Measurements from ENCODE around the gene CSKMT.

The CSKMT gene

DNA sequence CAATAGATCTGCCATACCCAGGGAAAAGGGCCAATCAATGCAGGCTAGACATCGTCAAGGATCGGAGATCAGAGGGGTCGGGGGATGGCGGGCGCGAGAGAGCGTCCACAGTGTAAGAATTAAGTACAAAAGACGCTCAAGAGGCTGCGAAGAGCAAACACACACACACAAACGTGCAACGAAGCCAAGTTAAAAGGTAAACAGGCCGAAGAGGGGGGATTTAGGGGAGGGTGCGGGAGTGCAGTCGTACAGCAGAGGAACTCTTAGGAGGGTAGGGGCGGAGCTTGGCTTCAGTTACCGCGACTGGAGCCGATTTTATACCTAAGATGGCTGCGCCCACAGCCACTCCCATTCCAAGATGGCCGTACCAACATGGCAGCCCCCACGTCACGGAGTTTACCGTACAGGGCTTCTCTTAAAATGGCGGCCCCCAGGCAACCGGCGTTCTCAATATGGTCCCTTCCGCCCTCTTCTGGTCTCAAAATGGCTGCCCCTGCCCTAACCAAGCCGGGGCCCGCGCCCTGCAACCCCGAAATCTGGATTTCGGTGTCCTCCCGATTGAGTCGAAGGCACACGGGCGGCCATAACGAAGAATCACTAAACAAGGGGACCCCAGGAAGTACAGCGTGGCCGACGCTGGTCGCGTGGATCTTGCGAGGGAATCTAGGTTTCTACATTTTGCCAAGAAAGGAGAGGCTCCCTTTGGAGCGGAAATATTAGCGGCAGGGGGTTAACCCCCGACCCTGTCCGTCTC, 44.3 kb downstream of the CSKMT start:
- in situ Hi-C loops (cut with HindIII; ENCODE audit: low pct_ligation_motif_present, low pct_unique_long_range_greater_than_20kb, low sequenced_read_pairs) = no loop called here

DNA sequence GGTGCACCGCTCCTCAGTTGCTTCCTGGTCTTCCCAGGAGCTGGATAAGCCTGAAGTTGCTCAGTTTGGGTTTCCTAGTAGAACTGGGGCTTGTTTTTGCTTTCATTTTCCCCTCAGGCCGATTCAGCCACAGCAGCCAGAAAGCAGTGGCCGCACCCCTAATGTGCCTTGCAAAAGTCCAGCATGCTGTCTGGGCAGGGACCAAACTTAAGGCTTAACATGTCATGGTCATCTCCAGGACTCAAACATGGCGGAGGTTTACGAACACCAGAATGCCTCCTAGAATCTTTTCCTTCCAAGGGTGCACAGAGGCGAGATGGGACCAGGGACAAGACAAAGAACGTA, 44.9 kb downstream of the CSKMT start:
- DNase-seq = no peak
- in situ Hi-C loops (cut with HindIII; ENCODE audit: low pct_ligation_motif_present, low pct_unique_long_range_greater_than_20kb, low sequenced_read_pairs) = loop anchor here (5.0 kb wide), 1 partner anchor 38 kb away; the partner anchor contains the start of genes LBHD1 and UQCC3

More for the DNA sequence above, 44.3 kb downstream of the CSKMT start:
- DNase-seq = peak; percentile 95

DNA sequence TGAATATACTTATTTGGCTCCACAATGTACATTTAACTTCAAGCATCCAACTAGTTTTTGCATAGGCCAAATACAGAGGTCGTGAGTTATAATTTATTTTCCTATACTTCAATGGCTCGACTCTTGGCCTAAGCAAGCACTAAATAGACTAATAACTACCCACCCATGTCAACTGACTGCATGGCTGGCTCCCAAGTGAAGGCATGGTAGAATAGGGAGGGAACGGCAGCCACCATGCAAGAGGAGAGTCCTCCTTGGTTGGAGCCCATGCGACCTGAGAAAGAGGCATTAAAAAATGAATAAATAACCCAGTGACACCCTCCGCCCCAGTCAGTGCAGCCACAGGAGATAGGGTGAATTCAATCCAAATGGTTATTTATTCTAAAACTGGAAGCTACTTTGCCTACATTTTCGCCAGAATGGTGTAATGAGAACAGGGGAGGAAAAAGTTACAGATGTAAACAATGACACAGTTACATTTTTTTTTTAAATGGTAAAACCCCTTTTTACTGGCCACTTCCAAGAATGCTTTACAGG, 47.2 kb downstream of the CSKMT start:
- in situ Hi-C loops (cut with HindIII; ENCODE audit: low pct_ligation_motif_present, low pct_unique_long_range_greater_than_20kb, low sequenced_read_pairs) = loop anchor here (5.0 kb wide), 1 partner anchor 40 kb away; the partner anchor contains the start of genes LBHD1 and UQCC3
- no peak for DNase-seq

DNA sequence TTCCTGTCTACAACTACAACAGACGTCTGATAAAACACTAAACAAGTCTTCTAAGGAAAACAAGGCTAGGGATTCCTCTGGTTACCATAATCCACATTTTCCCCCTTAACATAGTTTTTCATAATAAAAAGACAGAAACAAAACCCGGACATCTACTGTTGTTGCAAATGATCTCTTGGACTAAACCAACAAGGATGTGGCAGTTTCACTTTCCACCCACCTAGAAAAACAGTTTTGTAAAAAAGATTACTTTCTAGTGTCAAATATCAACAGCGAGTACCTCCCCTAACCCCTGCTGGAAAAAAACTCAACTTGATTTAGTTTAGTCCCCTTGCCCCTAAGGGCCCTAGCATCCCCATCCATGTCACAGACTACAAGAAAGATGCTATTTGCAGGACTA, 47.7 kb downstream of the CSKMT start:
- in situ Hi-C loops (cut with HindIII; ENCODE audit: low pct_ligation_motif_present, low pct_unique_long_range_greater_than_20kb, low sequenced_read_pairs) = loop anchor here (5.0 kb wide), 1 partner anchor 41 kb away; the partner anchor contains the start of genes LBHD1 and UQCC3

DNA sequence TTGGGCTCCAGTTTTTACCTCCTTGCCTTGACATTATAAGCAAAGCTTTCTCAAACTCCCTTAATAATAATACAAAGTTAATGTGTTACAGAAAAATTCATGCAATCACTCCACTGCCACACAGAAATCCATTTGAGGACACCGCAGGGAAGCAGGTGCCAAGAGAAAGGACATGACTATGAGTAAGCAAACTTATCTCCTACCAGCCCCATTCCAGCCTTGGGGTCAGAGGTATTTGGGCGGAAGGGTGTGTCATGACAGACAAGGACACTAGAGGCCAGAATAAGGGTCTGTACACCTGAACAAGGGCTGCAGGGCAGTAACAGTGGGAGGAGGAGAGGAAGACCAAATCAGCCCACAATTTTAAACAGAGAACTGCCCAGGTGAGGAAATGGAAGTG, 48.2 kb downstream of the CSKMT start:
- DNase-seq = peak; percentile 76
- in situ Hi-C loops (cut with HindIII; ENCODE audit: low pct_ligation_motif_present, low pct_unique_long_range_greater_than_20kb, low sequenced_read_pairs) = loop anchor here (5.0 kb wide), 1 partner anchor 41 kb away; the partner anchor contains the start of genes LBHD1 and UQCC3

More for the DNA sequence above, 47.7 kb downstream of the CSKMT start:
- no peak for DNase-seq

DNA sequence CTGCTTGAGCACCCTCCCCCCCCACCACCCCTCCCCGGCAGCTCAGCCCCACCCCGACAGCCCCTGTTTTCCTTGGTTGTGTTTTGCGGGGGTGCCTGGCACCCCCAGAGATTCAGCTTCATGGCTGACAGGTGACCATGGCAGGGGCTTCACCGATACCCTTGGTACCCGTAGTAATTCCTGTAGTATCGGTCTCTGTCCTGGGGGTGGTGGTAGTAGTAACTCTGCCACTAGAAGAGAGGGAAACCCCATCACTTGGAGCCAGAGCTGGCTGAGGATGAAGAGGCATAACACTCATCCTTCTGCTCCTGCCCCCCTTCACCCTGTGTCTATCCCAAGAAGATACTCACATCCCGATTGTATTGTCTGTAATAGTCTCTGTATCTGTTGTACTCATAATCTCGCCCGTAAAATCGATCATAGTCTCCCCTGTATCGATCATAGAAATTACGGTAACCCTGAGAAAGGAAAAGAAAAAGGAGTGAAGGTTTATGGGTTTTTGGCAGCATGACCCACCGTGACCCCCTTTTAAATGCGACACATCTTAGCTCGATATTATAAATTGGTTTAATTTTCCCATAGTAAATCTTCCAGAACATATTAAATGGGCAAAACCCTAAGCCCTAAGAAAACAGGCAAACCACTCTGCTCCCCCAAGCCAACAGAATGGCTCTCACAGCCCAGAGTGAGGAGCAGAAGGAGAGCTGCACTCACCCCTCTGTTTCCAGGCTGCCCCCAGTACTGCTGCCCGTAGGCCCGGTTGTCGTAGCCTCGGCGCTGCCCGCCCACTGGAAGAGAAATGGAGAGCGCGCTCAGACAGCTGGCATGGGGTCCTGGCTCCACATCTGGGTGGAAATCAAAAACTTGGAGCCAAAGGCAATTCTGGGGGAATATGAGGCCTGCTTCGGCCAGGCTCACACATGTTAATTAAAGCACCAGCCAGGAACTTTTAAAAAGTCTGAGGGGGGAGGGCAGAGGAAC, 50.3 kb downstream of the CSKMT start:
- DNase-seq = no peak
- in situ Hi-C loops (cut with HindIII; ENCODE audit: low pct_ligation_motif_present, low pct_unique_long_range_greater_than_20kb, low sequenced_read_pairs) = no loop called here

DNA sequence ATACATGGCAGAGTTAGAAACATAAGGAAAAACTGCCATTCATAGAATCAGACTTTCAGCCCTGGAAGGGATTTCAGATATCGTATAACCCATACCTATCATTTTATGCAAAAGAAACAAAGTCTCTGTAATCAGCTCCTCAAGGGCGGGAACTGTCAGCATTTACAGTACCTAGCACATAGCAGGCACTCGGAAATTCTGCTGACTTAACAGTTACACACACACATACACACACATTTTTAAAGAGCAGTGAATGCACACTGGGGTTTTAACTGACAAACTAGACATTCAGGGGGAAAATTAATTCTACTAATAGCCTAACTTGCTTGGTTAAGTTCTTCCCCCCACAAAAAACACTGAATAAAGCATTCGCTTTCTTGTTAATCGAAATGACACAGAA, 51.1 kb downstream of the CSKMT start:
- in situ Hi-C loops (cut with HindIII; ENCODE audit: low pct_ligation_motif_present, low pct_unique_long_range_greater_than_20kb, low sequenced_read_pairs) = no loop called here
- DNase-seq = no peak

DNA sequence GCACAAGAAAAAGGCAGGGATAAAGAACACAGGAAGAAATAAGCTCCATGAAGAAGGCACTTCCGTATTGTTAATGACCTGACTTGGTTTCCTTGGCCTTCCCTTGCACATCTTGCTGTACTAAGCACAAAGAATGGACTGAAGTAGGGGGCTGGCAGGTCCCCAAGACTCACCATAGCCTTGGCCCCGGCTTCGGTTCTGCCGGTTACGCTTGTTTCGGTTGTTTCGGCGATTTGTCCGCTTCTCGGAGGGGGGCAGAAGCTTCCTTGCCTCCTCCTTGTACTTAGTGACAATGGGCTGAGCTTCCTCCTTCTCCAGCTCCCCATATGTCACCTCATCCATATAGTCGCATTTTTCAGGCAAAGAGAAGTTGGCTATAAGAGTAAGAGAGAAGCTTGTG, 51.7 kb downstream of the CSKMT start:
- no peak for DNase-seq
- in situ Hi-C loops (cut with HindIII; ENCODE audit: low pct_ligation_motif_present, low pct_unique_long_range_greater_than_20kb, low sequenced_read_pairs) = no loop called here

All from ACHN (cell line).